Activated naive CD8-positive, alpha-beta T cell (primary cell): Measurements from ENCODE around the gene LRRC23.

Source experiments
- H3K27ac Mint-ChIP-seq: one replicate; pipeline ENCODE4 v1.8.0; 2021; ENCODE audit warnings: mixed read lengths
- H3K27me3 Mint-ChIP-seq: one replicate; pipeline ENCODE4 v1.8.0; 2021; ENCODE audit warnings: mixed read lengths
- H3K36me3 Mint-ChIP-seq: one replicate; pipeline ENCODE4 v1.8.0; 2021; ENCODE audit warnings: mixed read lengths
- H3K4me1 Mint-ChIP-seq: one replicate; pipeline ENCODE4 v1.8.0; 2021; ENCODE audit warnings: low read depth, mixed read lengths
- H3K4me3 Mint-ChIP-seq: one replicate; pipeline ENCODE4 v1.8.0; 2021; ENCODE audit warnings: mild to moderate bottlenecking, mixed read lengths
- H3K9me3 Mint-ChIP-seq: one replicate; pipeline ENCODE4 v1.8.0; 2021; ENCODE audit warnings: low read depth, mixed read lengths

Gene LRRC23

DNA sequence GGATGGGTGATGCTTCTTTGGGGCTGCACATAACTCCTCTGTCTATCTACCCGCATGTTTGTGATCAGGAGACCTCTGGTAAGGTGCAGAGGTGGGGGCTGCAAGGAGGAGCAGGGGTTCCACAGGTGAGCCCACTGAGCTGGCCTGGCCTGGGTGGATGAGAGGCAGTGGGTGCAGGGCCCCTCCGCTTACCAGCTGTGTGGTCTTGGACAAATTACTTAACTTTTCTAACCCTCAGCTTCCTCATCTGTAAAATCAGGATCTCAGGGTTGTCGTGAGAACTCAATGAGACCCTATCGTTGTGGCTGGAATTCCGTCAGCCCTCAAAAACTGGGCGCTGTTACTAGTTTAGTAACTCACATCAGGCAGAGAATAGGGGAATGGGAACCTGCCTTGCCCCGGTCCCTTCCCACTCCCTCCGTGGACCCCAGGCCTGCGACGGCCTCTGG, 54.0 kb downstream of the LRRC23 start:
- H3K27me3 Mint-ChIP-seq, result no peaks in the 10 kb centered on the region
- H3K4me1 Mint-ChIP-seq, result peaks cover 84% of the 10 kb centered on the region
- peak overlapping the region; percentile 99 for H3K27ac Mint-ChIP-seq
- H3K36me3 Mint-ChIP-seq, result peaks cover 20% of the 10 kb centered on the region
- no peaks in the 10 kb centered on the region for H3K9me3 Mint-ChIP-seq
- H3K4me3 Mint-ChIP-seq, result peak overlapping the region; percentile 97

- H3K27me3 Mint-ChIP-seq, result no peaks in the 10 kb centered on the region
- peak overlapping the region; percentile 97 for H3K4me3 Mint-ChIP-seq
- H3K27ac Mint-ChIP-seq, result peak overlapping the region; percentile 99
- no peaks in the 10 kb centered on the region for H3K9me3 Mint-ChIP-seq
- peaks cover 84% of the 10 kb centered on the region for H3K4me1 Mint-ChIP-seq
- H3K36me3 Mint-ChIP-seq, result peaks cover 20% of the 10 kb centered on the region
Observed at GRCh38 chr12:6959058-6959804, 54.6 kb downstream of the LRRC23 start.

DNA sequence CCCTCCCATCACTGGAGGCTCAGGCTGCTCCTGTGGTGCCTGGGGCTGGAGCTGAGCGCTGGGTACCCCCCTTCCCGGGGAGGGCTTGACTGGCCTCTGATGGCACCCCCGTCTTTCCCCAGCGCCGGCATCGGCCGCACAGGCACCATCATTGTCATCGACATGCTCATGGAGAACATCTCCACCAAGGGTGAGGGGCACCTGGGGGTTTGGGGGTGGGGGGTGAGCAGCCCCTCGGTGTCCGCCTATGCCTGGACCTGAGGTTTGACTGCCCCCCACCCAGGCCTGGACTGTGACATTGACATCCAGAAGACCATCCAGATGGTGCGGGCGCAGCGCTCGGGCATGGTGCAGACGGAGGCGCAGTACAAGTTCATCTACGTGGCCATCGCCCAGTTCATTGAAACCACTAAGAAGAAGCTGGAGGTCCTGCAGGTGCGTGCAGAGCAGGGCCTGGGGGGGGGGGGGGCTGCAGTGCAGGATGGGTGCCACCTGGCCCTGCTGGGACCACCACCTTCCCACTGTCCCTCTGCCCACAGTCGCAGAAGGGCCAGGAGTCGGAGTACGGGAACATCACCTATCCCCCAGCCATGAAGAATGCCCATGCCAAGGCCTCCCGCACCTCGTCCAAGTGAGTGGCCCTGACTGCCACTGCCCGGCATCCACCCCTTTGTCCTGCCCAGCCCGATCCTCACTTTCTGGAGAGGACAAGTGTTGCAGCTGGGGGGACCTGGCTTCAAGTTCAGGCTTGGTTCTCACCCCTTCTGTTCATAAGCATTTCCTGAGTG, 55.4 kb downstream of the LRRC23 start:
- Mint-ChIP-seq H3K4me1 (peaks cover 83% of the 10 kb centered on the region), H3K27ac (peak overlapping the region; percentile 99), H3K9me3 (no peaks in the 10 kb centered on the region), H3K36me3 (peaks cover 18% of the 10 kb centered on the region), H3K4me3 (peak overlapping the region; percentile 87), H3K27me3 (no peaks in the 10 kb centered on the region)

GRCh38 chr12:6960593-6961277, 56.1 kb downstream of the LRRC23 start:
- H3K4me3 Mint-ChIP-seq, result peak overlapping the region; percentile 87
- H3K27ac Mint-ChIP-seq, result peak overlapping the region; percentile 99
- H3K9me3 Mint-ChIP-seq, result no peaks in the 10 kb centered on the region
- peaks cover 84% of the 10 kb centered on the region for H3K4me1 Mint-ChIP-seq
- no peaks in the 10 kb centered on the region for H3K27me3 Mint-ChIP-seq
- peaks cover 22% of the 10 kb centered on the region for H3K36me3 Mint-ChIP-seq

GRCh38 chr12:6961278-6961694, 56.7 kb downstream of the LRRC23 start:
- peak overlapping the region; percentile 87 for H3K4me3 Mint-ChIP-seq
- H3K4me1 Mint-ChIP-seq, result peaks cover 83% of the 10 kb centered on the region
- peak overlapping the region; percentile 99 for H3K27ac Mint-ChIP-seq
- H3K36me3 Mint-ChIP-seq, result peaks cover 24% of the 10 kb centered on the region
- no peaks in the 10 kb centered on the region for H3K27me3 Mint-ChIP-seq
- H3K9me3 Mint-ChIP-seq, result no peaks in the 10 kb centered on the region

- Mint-ChIP-seq H3K4me1 (peaks cover 81% of the 10 kb centered on the region), H3K36me3 (peaks cover 23% of the 10 kb centered on the region), H3K4me3 (peak overlapping the region; percentile 87), H3K9me3 (no peaks in the 10 kb centered on the region), H3K27me3 (no peaks in the 10 kb centered on the region), H3K27ac (peak overlapping the region; percentile 99)
Observed at GRCh38 chr12:6961695-6962284, 57.2 kb downstream of the LRRC23 start.

DNA sequence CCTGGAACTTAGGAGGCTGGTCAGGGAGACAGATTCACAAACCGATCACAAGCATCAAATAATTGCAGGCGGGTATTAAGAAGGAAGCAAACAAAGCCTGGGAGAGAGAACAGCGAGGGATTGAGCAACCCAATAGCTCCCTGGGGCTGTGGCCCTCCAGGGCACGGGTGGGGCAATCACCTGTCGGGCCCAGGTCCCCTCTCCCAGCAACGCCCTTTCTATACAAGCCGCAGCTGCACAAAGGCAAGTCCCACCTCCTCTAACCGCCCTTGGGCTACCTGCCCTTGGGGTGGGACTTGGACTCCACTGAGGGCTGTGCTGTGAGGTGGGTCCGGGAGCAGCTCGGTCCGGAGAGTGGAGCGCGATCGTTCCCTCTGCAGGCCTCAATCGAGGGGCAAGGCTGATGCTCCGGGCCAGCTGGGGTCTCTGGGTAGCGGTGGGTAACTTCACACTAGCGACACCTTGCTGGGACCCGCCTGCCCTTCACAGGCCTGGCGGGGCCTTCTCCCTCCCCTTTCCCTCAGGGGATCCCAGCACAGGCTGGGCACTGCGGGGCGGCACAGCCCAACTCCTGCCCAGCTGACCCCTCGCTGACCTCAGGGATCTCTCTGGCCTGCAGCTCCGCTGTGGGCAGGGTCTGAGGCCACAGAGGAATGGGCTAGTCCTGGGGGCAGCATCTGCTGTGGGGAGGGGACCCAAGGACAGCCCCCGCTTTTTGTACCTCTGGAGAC, 57.8 kb downstream of the LRRC23 start:
- Mint-ChIP-seq H3K4me3 (peak overlapping the region; percentile 87), H3K36me3 (peaks cover 20% of the 10 kb centered on the region), H3K27me3 (no peaks in the 10 kb centered on the region), H3K4me1 (peaks cover 79% of the 10 kb centered on the region), H3K27ac (peak overlapping the region; percentile 99), H3K9me3 (no peaks in the 10 kb centered on the region)

DNA sequence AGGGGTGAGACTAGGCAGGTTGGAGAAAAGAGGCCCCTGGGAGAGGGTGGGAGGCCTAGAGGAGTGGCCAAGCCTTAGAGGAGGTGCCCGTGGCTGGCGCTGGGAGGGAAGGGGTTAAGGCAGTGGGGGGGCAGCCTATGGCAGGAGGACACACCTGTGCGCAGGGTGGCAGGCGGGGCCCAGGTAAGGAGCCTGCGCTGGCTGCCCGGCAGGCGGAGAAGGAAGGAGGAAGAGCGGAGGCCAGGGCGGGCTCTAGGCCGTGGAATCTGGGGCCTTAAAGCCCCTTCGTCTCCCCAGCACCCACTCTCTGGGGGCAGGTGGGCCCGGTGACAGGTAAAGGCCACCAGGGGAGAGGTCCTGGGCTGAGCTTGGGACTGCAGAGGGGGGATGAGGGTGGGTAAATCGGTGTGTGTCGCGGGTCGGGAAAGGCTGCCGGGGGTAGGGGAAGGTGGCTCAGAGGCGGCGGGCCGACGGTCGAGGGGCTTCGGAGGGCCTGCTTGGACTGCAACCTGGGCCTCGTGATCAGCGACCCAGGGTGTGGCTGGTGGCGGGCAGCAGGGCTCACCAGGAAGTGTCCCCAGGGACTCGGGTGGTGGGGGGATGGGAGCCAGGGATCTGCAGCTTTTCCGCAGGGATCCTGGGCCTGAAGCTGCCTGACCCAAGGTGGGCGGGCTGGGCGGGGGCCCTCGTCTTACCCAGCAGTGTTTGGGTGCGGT, 58.6 kb downstream of the LRRC23 start:
- Mint-ChIP-seq H3K4me3 (no peak overlapping the region), H3K36me3 (peaks cover 20% of the 10 kb centered on the region), H3K27me3 (no peaks in the 10 kb centered on the region)

More for the DNA sequence above, 58.6 kb downstream of the LRRC23 start:
- peaks cover 73% of the 10 kb centered on the region for H3K4me1 Mint-ChIP-seq
- peak overlapping the region; percentile 99 for H3K27ac Mint-ChIP-seq
- no peaks in the 10 kb centered on the region for H3K9me3 Mint-ChIP-seq
